Stomach (tissue), 9 donors: ENCODE measurements around the gene EGFL7. TPM values are rescaled to one million over a fixed set of nuclear protein-coding genes. Genes with fewer than 3 reads are reported as not detected.

ENCODE experiments used
- DNase-seq, 2 donors: peaks; one replicate each; pipeline versions ENCODE4 v3.0.0 to v3.0.0-alpha.2; 2013 to 2019
- H3K27ac ChIP-seq, 5 donors: fragments of 200-600 bp in 4 of 5; sonication (generic) in 4 of 5; one replicate each; pipeline ENCODE4 v1.5.1; 2013 to 2019; ENCODE audit warnings: mild to moderate bottlenecking in 1 of 5, moderate library complexity in 1 of 5
- H3K27me3 ChIP-seq, 3 donors: fragments of 200-600 bp; sonication (generic); one replicate each; pipeline ENCODE4 v1.5.1; 2017 to 2019; ENCODE audit warnings: mixed run types in 1 of 3
- H3K36me3 ChIP-seq, 4 donors: fragments of 200-600 bp; sonication (generic); 1 replicate in 3 of 4; 2 replicates in 1 of 4; pipeline ENCODE4 v1.5.1; 2016 to 2019
- H3K4me1 ChIP-seq, 4 donors: fragments of 200-600 bp; sonication (generic); one replicate each; pipeline ENCODE4 v1.5.1; 2016 to 2019
- H3K4me3 ChIP-seq, 4 donors: fragments of 200-600 bp; sonication (generic) in 3 of 4; one replicate each; pipeline ENCODE4 v1.5.1; 2016 to 2019; ENCODE audit warnings: mild to moderate bottlenecking in 1 of 4
- H3K9me3 ChIP-seq, 4 donors: fragments of 200-600 bp; sonication (generic); one replicate each; pipeline ENCODE4 v1.5.1; 2016 to 2019
- CTCF ChIP-seq, 7 experiments: fragments of 450-650 bp in 4 of 7; fragments of 200-600 bp in 3 of 7; sonication (generic) in 3 of 7; IDR thresholded peaks; one replicate each; pipeline ENCODE4 v1.5.1; 2016 to 2019; ENCODE audit warnings: antibody characterized with exemption in 7 of 7, control low read depth in 2 of 7, mild to moderate bottlenecking in 1 of 7
- EP300 ChIP-seq: sonication (generic); formaldehyde crosslinking; IDR thresholded peaks from one replicate; pipeline ENCODE4 v1.6.1; 2017; ENCODE audit warnings: antibody characterized with exemption
- POLR2A ChIP-seq, 4 donors: fragments of 450-650 bp; IDR thresholded peaks; one replicate each; pipeline ENCODE4 v1.6.1; 2016; ENCODE audit warnings: antibody characterized with exemption in 4 of 4, control low read depth in 2 of 4, mild to moderate bottlenecking in 1 of 4, moderate library complexity in 1 of 4
- POLR2AphosphoS5 ChIP-seq, 3 donors: sonication (generic); formaldehyde crosslinking; IDR thresholded peaks; one replicate each; pipeline ENCODE4 v1.6.1; 2016; ENCODE audit warnings: antibody characterized with exemption in 3 of 3
- WGBS, 5 donors: extraction: QIAGEN DNeasy Blood & Tissue Kit in 3 of 5; methylation state at CpG; one replicate each; pipeline versions ENCODE4 v1.1.5 to v1.1.7; 2013 to 2018; 5-methylcytosine and 5-hydroxymethylcytosine counted together
- intact Hi-C: fragments of 100-400 bp; cut with DNase I; formaldehyde crosslinking; loops from one replicate; pipeline ENCODE4 v1.15.1; 2023; ENCODE audit warnings: low total_unique reads
- polyA plus RNA-seq, 3 donors: library from polyadenylated mRNA; stranded (reverse); fragments of 200-250 nt; gene quantifications; one replicate each; pipeline ENCODE4 v1.2.3, GENCODE V29; 2013
- total RNA-seq, 5 donors: library from RNA; depleted of rRNA; stranded (reverse); fragments of >200 nt; gene quantifications; one replicate each; pipeline versions ENCODE4 v1.1.0 to v1.2.3, GENCODE V29; 2014 to 2016
- donor health status: healthy with polysubstance abuse.
- donor health status: Bipolar disorder and iron deficiency.
- donor health status: healthy.

The EGFL7 gene
- total and polyA plus RNA-seq, 8 donors, result 20.9 to 1,085 (median 52.2) TPM

DNA sequence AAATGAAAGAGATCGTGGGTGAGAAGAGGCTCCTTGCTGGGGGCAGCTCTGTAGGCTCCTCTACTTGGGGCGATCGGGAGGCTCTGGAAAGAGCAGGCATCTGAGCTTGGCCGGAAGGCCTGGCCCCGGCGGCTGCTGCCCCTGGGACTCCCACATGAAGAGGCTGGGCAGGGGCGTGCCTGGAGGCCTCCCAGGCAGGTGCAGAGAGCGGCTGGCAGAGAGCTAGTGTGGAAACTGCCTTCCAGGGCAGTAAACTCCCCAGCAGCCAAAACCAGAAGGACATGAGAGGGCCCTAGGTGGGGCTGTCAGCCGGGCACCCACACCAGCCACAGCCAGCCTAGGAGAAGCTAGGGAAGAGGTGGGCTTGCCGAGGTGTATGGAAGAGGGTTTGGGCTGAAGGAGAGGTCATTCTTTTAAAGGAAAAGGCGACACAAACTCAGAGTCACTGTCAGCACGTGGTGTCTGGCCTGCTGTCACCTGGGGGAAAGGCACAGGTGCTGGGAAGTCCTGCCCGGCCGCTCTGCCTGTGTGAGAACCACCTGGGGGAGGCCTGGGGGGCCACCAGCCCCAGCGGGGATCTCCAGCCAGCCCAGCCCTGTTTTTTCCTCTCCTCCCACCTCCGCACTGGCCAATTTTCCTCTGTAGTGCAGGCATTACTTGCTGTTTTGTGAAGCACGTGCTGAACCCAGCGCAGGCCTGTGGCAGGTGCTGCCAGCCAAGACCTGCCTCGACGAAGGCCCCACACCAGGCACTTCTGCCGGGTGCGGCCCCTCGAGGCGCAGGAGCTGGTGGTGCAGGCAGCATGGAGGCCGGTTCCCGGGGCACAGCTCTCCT is 44.8 kb upstream of the EGFL7 start:
- no peak overlapping the region for H3K4me3 ChIP-seq
- intact Hi-C loops, result no loop called here
- peak in 1 of 2 donors; percentile 56 for DNase-seq
- WGBS, 5 donors, result 74 to 86% (median 80%) methylated on average over 26 of the region's 26 CpGs
- no peak for TF ChIP-seq POLR2AphosphoS5 (IDR thresholded peaks at IDR 0.05)
- no peak for TF ChIP-seq CTCF (IDR thresholded peaks at IDR 0.05)
- TF ChIP-seq POLR2A (IDR thresholded peaks at IDR 0.05), result no peak
- TF ChIP-seq EP300, result no peak
- no peaks in the 10 kb centered on the region for H3K36me3 ChIP-seq
- H3K4me1 ChIP-seq, result peaks cover 8 to 77% (median 34%) of the 10 kb centered on the region in 4 donors
- peaks cover 0 to 4% (median 0%) of the 10 kb centered on the region in 3 donors for H3K27me3 ChIP-seq
- peak overlapping the region in 2 of 5 donors; percentile 72 to 78 for H3K27ac ChIP-seq
- no peaks in the 10 kb centered on the region for H3K9me3 ChIP-seq

- peaks cover 0 to 4% (median 0%) of the 10 kb centered on the region in 3 donors for H3K27me3 ChIP-seq
- intact Hi-C loops, result no loop called here
- peaks cover 8 to 74% (median 35%) of the 10 kb centered on the region in 4 donors for H3K4me1 ChIP-seq
- no peak for TF ChIP-seq CTCF (IDR thresholded peaks at IDR 0.05)
- no peak for TF ChIP-seq EP300
- no peak for TF ChIP-seq POLR2AphosphoS5 (IDR thresholded peaks at IDR 0.05)
- TF ChIP-seq POLR2A (IDR thresholded peaks at IDR 0.05), result no peak
- no peaks in the 10 kb centered on the region for H3K36me3 ChIP-seq
- 72 to 85% (median 73%) methylated on average over 14 to 27 of the region's 27 CpGs for WGBS, 5 donors
- H3K27ac ChIP-seq, result peak overlapping the region in 3 of 5 donors; percentile 33 to 78 (median 72)
- H3K9me3 ChIP-seq, result no peaks in the 10 kb centered on the region
- peak in 1 of 2 donors; percentile 58 for DNase-seq
- H3K4me3 ChIP-seq, result no peak overlapping the region
Observed at GRCh38 chr9:136618580-136619547, 43.9 kb upstream of the EGFL7 start.

- TF ChIP-seq POLR2AphosphoS5 (IDR thresholded peaks at IDR 0.05) (peak in 2 of 3 donors; percentile 8 to 26), CTCF (IDR thresholded peaks at IDR 0.05) (no peak)
- H3K27me3 ChIP-seq, result peaks cover 0 to 4% (median 0%) of the 10 kb centered on the region in 3 donors
- no peaks in the 10 kb centered on the region for H3K9me3 ChIP-seq
- no peak overlapping the region for H3K4me3 ChIP-seq
- peaks cover 14 to 74% (median 43%) of the 10 kb centered on the region in 4 donors for H3K4me1 ChIP-seq
- intact Hi-C loops, result loop anchor here (10.0 kb wide), 1 partner anchor 75 kb away; the partner anchor contains the start of gene NOTCH1
- peak; percentile 69 to 83 for DNase-seq
- H3K27ac ChIP-seq, result peak overlapping the region in 4 of 5 donors; percentile 31 to 78 (median 52)
- no peaks in the 10 kb centered on the region for H3K36me3 ChIP-seq
- WGBS, 5 donors, result 30 to 72% (median 62%) methylated on average over 11 to 26 of the region's 26 CpGs
Observed at GRCh38 chr9:136619742-136620440, 42.8 kb upstream of the EGFL7 start.
